OCI-LY3 (cell line): Measurements from ENCODE around the gene LYPD6.

Experiments used
- CTCF ChIP-seq: fragments of 200-600, 300-600 bp; sonication (generic); IDR thresholded peaks from 2 replicates; pipeline ENCODE4 v1.5.1; 2014; ENCODE audit warnings: antibody characterized with exemption, low read length, low read depth
- EZH2phosphoT487 ChIP-seq: fragments of 200-600 bp; shearing (Covaris generic); IDR thresholded peaks from 2 replicates; pipeline ENCODE4 v1.6.1; 2018; ENCODE audit warnings: antibody characterized with exemption, mixed run types, low read depth

DNA sequence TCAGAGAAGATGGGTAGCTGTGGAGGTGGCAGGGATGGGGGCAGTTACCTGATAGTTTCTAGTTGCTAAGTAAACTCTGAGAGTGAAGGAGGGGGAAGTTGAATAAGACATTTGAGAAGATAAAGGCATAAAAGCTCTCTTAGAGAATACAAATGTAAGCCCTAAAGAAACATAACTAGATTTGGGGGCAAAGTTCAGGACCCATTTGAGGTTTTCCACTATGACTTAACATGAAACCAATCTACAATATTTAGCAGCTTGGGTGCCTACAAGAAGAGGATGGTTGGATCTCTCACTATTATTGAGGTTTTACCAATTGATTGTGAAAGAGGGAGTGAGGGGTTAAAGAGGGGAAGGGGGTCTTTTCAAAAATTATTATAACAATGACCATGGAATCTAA lies 34.4 kb upstream of the LYPD6 start:
- TF ChIP-seq CTCF (no peak), EZH2phosphoT487 (no peak)
